BLaER1 (cell line): Measurements from ENCODE around the gene TCEAL4.

ENCODE experiments used
- H3K27ac ChIP-seq: shearing (Covaris generic); formaldehyde crosslinking; 2 replicates; pipeline ENCODE4 v1.8.1; 2022
- H3K27me3 ChIP-seq: shearing (Covaris generic); formaldehyde crosslinking; 2 replicates; pipeline ENCODE4 v1.8.1; 2022
- H3K36me3 ChIP-seq: shearing (Covaris generic); formaldehyde crosslinking; 2 replicates; pipeline ENCODE4 v1.8.1; 2022
- H3K4me1 ChIP-seq: shearing (Covaris generic); formaldehyde crosslinking; 2 replicates; pipeline ENCODE4 v1.8.1; 2022
- H3K4me2 ChIP-seq: shearing (Covaris generic); formaldehyde crosslinking; 2 replicates; pipeline ENCODE4 v1.8.1; 2022
- H3K4me3 ChIP-seq: shearing (Covaris generic); formaldehyde crosslinking; 2 replicates; pipeline ENCODE4 v1.8.1; 2022
- H3K9ac ChIP-seq: shearing (Covaris generic); formaldehyde crosslinking; 2 replicates; pipeline ENCODE4 v1.8.1; 2022
- H3K9me3 ChIP-seq: shearing (Covaris generic); formaldehyde crosslinking; 2 replicates; pipeline ENCODE4 v1.8.1; 2022
- H4K20me1 ChIP-seq: shearing (Covaris generic); formaldehyde crosslinking; 2 replicates; pipeline ENCODE4 v1.8.1; 2022
- Cebpa-rat ChIP-seq: shearing (Covaris generic); IDR thresholded peaks from 2 replicates; pipeline ENCODE4 v1.8.1; 2022

TCEAL4 gene

DNA sequence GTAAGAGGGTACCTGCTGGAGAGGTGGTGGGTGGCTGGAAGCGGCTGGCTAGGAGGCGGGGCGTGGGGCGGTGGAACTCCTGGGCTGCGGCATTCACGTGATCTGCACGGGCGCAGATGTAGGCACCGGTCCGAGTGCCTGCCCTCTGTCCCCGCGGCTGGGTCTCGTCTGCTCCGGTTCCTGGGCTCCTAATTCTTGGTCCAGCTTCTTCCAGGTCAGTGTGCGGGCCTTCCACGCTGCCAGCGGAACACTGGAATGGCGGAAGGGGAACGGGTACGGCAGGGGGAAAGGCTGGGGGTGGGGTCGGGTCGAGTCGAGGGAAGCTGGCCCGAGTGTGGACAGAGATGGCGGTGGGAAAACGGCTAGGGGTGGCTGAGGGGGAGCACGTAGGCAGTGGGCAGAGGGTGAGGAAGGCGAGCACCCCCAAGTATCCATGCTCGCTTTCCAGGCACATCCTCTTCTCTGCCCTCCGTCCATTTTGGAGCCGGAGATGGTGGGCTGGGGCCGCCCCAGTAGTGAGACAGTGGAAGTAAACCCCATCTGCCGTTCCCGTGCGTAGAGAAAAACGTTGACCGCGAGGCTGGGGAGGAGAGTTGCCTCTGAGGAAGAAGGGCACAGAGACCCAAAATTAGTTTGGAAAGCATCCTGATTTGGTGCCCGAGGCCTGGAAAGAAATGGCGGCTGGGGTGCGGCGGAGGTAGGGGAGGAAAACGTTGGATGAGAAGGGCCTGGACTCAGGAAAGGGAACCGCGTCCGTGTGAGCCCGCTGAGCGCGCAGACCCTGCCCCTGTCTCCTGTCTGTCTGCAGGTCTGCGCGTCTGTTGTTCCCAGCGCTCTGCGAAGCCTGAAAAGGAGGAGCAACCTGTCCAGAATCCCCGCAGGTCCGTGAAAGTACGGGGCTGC, at the start of gene TCEAL4:
TSS of gene TCEAL4 (plus strand) at position 105 of the 903 bp plus-strand sequence. CDS start 1,161 bp downstream, outside the sequence.
- H3K9me3 ChIP-seq, result peaks cover 7% of the 10 kb centered on the region
- H3K27ac ChIP-seq, result peak within 1 kb of the TSS; percentile 60
- H3K4me2 ChIP-seq, result peak within 1 kb of the TSS; percentile 71
- no peak for TF ChIP-seq Cebpa-rat
- peak within 1 kb of the TSS; percentile 72 for H3K4me3 ChIP-seq
- peaks cover 14% of the 10 kb centered on the region for H3K4me1 ChIP-seq
- H4K20me1 ChIP-seq, result no peaks in the 10 kb centered on the region
- no peaks in the 10 kb centered on the region for H3K36me3 ChIP-seq
- no peaks in the 10 kb centered on the region; the same call in 1 of the 2 replicates for H3K27me3 ChIP-seq
- peak within 1 kb of the TSS; percentile 73 for H3K9ac ChIP-seq

- TF ChIP-seq Cebpa-rat, result no peak
- Histone ChIP-seq H3K4me1 (no peaks in the 10 kb centered on the region), H3K9ac (no peak overlapping the region), H3K36me3 (no peaks in the 10 kb centered on the region), H3K9me3 (no peaks in the 10 kb centered on the region), H4K20me1 (no peaks in the 10 kb centered on the region; the same call in 1 of the 2 replicates), H3K4me2 (no peak overlapping the region), H3K4me3 (no peak overlapping the region), H3K27me3 (no peaks in the 10 kb centered on the region), H3K27ac (no peak overlapping the region)
These were observed 49.2 kb upstream of the TCEAL4 start for GRCh38 chrX:103536071-103536470.

GRCh38 chrX:103536732-103537131, 48.6 kb upstream of the TCEAL4 start:
- H4K20me1 ChIP-seq, result no peaks in the 10 kb centered on the region; the same call in 1 of the 2 replicates
- H3K4me3 ChIP-seq, result no peak overlapping the region
- no peaks in the 10 kb centered on the region for H3K27me3 ChIP-seq
- H3K27ac ChIP-seq, result no peak overlapping the region
- no peak overlapping the region for H3K9ac ChIP-seq
- no peaks in the 10 kb centered on the region for H3K9me3 ChIP-seq
- no peak overlapping the region for H3K4me2 ChIP-seq
- H3K36me3 ChIP-seq, result no peaks in the 10 kb centered on the region
- no peaks in the 10 kb centered on the region for H3K4me1 ChIP-seq
- TF ChIP-seq Cebpa-rat, result no peak

- Histone ChIP-seq H3K4me3 (no peak overlapping the region), H3K9me3 (no peaks in the 10 kb centered on the region), H3K36me3 (no peaks in the 10 kb centered on the region), H4K20me1 (no peaks in the 10 kb centered on the region; the same call in 1 of the 2 replicates), H3K27me3 (no peaks in the 10 kb centered on the region), H3K27ac (no peak overlapping the region), H3K4me1 (no peaks in the 10 kb centered on the region), H3K4me2 (no peak overlapping the region), H3K9ac (no peak overlapping the region)
- no peak for TF ChIP-seq Cebpa-rat
These were observed 47.4 kb upstream of the TCEAL4 start for GRCh38 chrX:103537871-103538387.

DNA sequence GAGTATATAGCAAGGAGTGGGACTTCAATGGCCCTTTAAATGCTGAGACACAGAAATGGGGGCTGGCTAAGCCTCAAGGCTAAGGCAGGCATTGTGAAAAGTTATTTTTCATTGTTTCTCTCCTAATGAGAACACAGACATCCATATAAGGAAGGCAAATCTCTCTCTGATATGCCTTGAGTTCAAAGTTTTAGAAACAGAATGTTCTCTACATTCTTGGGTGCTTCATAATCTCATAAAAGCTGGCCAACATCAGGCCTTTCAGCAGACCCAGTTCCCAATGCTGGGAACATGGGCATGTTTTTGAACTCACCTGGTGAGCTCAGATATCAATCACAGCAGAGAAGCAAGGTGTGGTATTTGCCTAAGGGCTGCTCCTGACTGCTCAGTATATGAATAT, 46.6 kb upstream of the TCEAL4 start:
- H3K9me3 ChIP-seq, result no peaks in the 10 kb centered on the region
- H3K9ac ChIP-seq, result no peak overlapping the region
- H3K4me2 ChIP-seq, result no peak overlapping the region
- TF ChIP-seq Cebpa-rat, result no peak
- no peaks in the 10 kb centered on the region for H3K27me3 ChIP-seq
- no peaks in the 10 kb centered on the region for H3K36me3 ChIP-seq
- H3K4me1 ChIP-seq, result no peaks in the 10 kb centered on the region
- no peak overlapping the region for H3K27ac ChIP-seq
- no peaks in the 10 kb centered on the region; the same call in 1 of the 2 replicates for H4K20me1 ChIP-seq
- H3K4me3 ChIP-seq, result no peak overlapping the region

DNA sequence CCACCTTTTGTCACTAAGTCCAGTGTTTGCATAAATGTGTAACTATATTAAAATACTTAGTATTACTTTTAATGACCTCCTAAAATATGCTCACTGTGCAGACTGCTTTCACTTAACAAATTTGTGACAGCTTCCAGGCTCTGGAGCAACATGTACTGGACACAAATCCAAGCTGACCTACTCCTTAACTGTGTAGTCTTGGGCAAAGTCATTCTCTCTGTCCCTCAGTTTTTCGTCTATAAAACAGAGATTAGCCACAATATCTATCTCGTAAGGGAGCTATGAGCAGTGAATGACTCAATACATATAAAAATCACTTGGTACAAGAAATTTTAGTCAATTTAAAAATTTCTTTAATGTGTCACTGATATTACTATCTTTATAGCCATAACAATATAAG, 45.6 kb upstream of the TCEAL4 start:
- H3K27ac ChIP-seq, result no peak overlapping the region
- no peaks in the 10 kb centered on the region for H3K27me3 ChIP-seq
- H3K36me3 ChIP-seq, result no peaks in the 10 kb centered on the region
- TF ChIP-seq Cebpa-rat, result no peak
- H4K20me1 ChIP-seq, result no peaks in the 10 kb centered on the region; the same call in 1 of the 2 replicates
- no peaks in the 10 kb centered on the region for H3K9me3 ChIP-seq
- H3K4me3 ChIP-seq, result no peak overlapping the region
- H3K4me1 ChIP-seq, result no peaks in the 10 kb centered on the region
- H3K4me2 ChIP-seq, result no peak overlapping the region
- no peak overlapping the region for H3K9ac ChIP-seq

- Histone ChIP-seq H3K9ac (no peak overlapping the region), H4K20me1 (no peaks in the 10 kb centered on the region; the same call in 1 of the 2 replicates), H3K27ac (no peak overlapping the region), H3K4me3 (no peak overlapping the region), H3K9me3 (no peaks in the 10 kb centered on the region), H3K36me3 (no peaks in the 10 kb centered on the region), H3K27me3 (no peaks in the 10 kb centered on the region), H3K4me2 (no peak overlapping the region), H3K4me1 (no peaks in the 10 kb centered on the region)
- no peak for TF ChIP-seq Cebpa-rat
These were observed 45.2 kb upstream of the TCEAL4 start for GRCh38 chrX:103540145-103540544.

DNA sequence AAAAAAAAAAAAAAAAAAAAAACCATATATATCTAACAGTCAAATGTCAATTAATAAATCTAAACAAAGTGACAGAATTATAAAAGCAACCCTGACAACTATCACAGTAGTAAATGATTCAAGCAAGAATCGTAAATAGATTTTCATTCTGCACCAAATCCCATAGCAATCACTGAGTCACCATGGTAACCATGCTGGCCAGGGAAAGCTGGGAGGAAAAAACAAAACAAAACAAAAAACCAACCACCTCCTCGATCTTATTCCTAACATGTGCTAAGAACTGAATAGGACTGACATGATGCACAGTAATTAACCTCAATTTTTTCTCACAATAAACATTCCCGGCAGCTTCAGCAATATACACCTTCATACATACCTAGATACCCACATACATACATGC, 35.4 kb upstream of the TCEAL4 start:
- no peak for TF ChIP-seq Cebpa-rat

GRCh38 chrX:103550415-103551051, 34.8 kb upstream of the TCEAL4 start:
- H3K9me3 ChIP-seq, result no peaks in the 10 kb centered on the region; the same call in 1 of the 2 replicates
- H3K9ac ChIP-seq, result no peak overlapping the region
- no peaks in the 10 kb centered on the region for H3K27me3 ChIP-seq
- no peak overlapping the region for H3K27ac ChIP-seq
- no peak for TF ChIP-seq Cebpa-rat
- no peak overlapping the region for H3K4me3 ChIP-seq
- H4K20me1 ChIP-seq, result no peaks in the 10 kb centered on the region
- H3K36me3 ChIP-seq, result no peaks in the 10 kb centered on the region
- H3K4me2 ChIP-seq, result no peak overlapping the region
- no peaks in the 10 kb centered on the region for H3K4me1 ChIP-seq

More for the DNA sequence above, 35.4 kb upstream of the TCEAL4 start:
- no peaks in the 10 kb centered on the region; the same call in 1 of the 2 replicates for H3K9me3 ChIP-seq
- no peak overlapping the region for H3K27ac ChIP-seq
- H3K4me3 ChIP-seq, result no peak overlapping the region
- H3K27me3 ChIP-seq, result no peaks in the 10 kb centered on the region
- H3K36me3 ChIP-seq, result no peaks in the 10 kb centered on the region
- H4K20me1 ChIP-seq, result no peaks in the 10 kb centered on the region
- no peak overlapping the region for H3K9ac ChIP-seq
- no peak overlapping the region for H3K4me2 ChIP-seq
- H3K4me1 ChIP-seq, result no peaks in the 10 kb centered on the region

DNA sequence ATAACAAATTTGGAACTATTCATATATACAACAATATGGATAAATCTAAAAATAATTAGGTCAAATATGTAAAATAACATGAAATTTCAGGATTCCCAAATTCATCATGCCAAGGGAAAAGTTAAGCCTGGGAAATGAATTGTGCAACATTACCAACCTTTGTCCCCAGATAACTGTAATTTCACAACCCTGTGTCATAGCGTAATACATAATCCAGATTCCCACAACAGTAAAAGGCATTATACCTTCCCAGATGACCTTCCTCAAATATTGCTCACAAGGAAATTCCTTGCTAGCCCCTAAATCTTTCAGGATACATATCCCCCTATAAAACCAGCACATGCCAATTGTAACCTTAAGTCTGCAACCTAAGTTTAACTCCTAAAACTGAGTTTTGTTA, 33.1 kb upstream of the TCEAL4 start:
- H3K4me3 ChIP-seq, result no peak overlapping the region
- TF ChIP-seq Cebpa-rat, result no peak
- H3K27ac ChIP-seq, result no peak overlapping the region
- no peaks in the 10 kb centered on the region for H4K20me1 ChIP-seq
- H3K4me2 ChIP-seq, result no peak overlapping the region
- no peaks in the 10 kb centered on the region for H3K27me3 ChIP-seq
- H3K4me1 ChIP-seq, result no peaks in the 10 kb centered on the region
- H3K9me3 ChIP-seq, result no peaks in the 10 kb centered on the region
- H3K36me3 ChIP-seq, result no peaks in the 10 kb centered on the region
- H3K9ac ChIP-seq, result no peak overlapping the region
